HepG2 (cell line): ENCODE data around the gene TLR2. TPM values are rescaled to one million over a fixed set of nuclear protein-coding genes. Genes with fewer than 3 reads are reported as not detected.

Source experiments
- ATAC-seq: fragments of 200-7000 bp; cut with Tn5 transposase; 3 replicates; pipeline ENCODE4 v1.9.1; 2020; ENCODE audit warnings: mild to moderate bottlenecking, moderate library complexity
- BruUV-seq: library from RNA; stranded (reverse); fragments of 400-500 nt; replicated peaks from 2 replicates; lab custom pipeline; 2021; lab: Mats Ljungman, UMichigan
- CTCF ChIA-PET: fragments of 300-600 bp; formaldehyde crosslinking; extraction: SDS; loops from one replicate; lab custom pipeline; 2021; ENCODE audit warnings: low total read pairs, inconsistent platforms, low intra/inter-chr PET ratio; lab: Yijun Ruan, JAX
- POLR2A ChIA-PET: fragments of 350-600 bp; sonication (Branson Sonifier 250); formaldehyde crosslinking; loops from one replicate; lab custom pipeline; 2020; ENCODE audit warnings: antibody characterized with exemption, inconsistent platforms; lab: Yijun Ruan, JAX
- DNase-seq: peaks from one replicate; pipeline ENCODE4 v3.0.0-alpha.2; 2015; ENCODE audit warnings: low spot score
- FAIRE-seq: peaks from 3 replicates; lab custom pipeline; 2011; peaks lifted over from hg19 to GRCh38; lab: Jason Lieb, UNC
- H2AFZ ChIP-seq: one replicate; pipeline ENCODE4 v1.6.1; 2011; ENCODE audit warnings: low read length, inconsistent platforms
- H3K27ac ChIP-seq: fragments of 300-600 bp; 3 replicates; pipeline ENCODE4 v1.8.0; 2011; ENCODE audit warnings: mixed run types, mild to moderate bottlenecking, mixed read lengths, low read length, inconsistent platforms; ENCODE audit not compliant: insufficient read depth; ENCODE audit errors: extremely low read length
- H3K27me3 ChIP-seq, 2 experiments: fragments of 200-600 bp in 1 of 2; 2 replicates in 1 of 2; 3 replicates in 1 of 2; pipeline versions ENCODE4 v1.6.0 to v1.8.0; 2011; ENCODE audit warnings: low read length in 2 of 2, mild to moderate bottlenecking in 2 of 2, moderate library complexity in 2 of 2, inconsistent platforms in 1 of 2; ENCODE audit not compliant: insufficient read depth in 2 of 2, control insufficient read depth in 1 of 2
- H3K36me3 ChIP-seq, 2 experiments: fragments of 200-600 bp in 1 of 2; replicated peaks in 1 of 2; 2 replicates in 1 of 2; 3 replicates in 1 of 2; pipeline versions ENCODE4 v1.5.1 to v1.8.0; 2011; ENCODE audit warnings: low read length in 2 of 2, inconsistent platforms in 1 of 2; ENCODE audit not compliant: insufficient read depth in 2 of 2, control insufficient read depth in 1 of 2
- H3K4me1 ChIP-seq: 2 replicates; pipeline ENCODE4 v1.5.1; 2012; ENCODE audit warnings: low read length, inconsistent platforms; ENCODE audit not compliant: insufficient read depth
- H3K4me2 ChIP-seq: 2 replicates; pipeline ENCODE4 v1.6.0; 2011; ENCODE audit warnings: low read depth, low read length, inconsistent platforms
- H3K4me3 ChIP-seq, 3 experiments: fragments of 200-600 bp in 1 of 3; sonication (generic), shearing (Covaris generic) in 1 of 3; replicated peaks in 1 of 3; 2 replicates each; pipeline ENCODE4 v1.5.1; 2011 to 2016; ENCODE audit warnings: low read length in 3 of 3, inconsistent platforms in 2 of 3, low read depth in 2 of 3, mild to moderate bottlenecking in 2 of 3, control low read depth in 1 of 3, mixed read lengths in 1 of 3; ENCODE audit not compliant: insufficient read depth in 1 of 3
- H3K79me2 ChIP-seq: one replicate; pipeline ENCODE4 v1.6.1; 2011; ENCODE audit warnings: low read length, inconsistent platforms; ENCODE audit not compliant: insufficient read depth
- H3K9ac ChIP-seq: 2 replicates; pipeline ENCODE4 v1.6.0; 2011; ENCODE audit warnings: mild to moderate bottlenecking, low read depth, low read length, inconsistent platforms; ENCODE audit not compliant: insufficient read depth
- H3K9me3 ChIP-seq: 2 replicates; pipeline ENCODE4 v1.5.1; 2012; ENCODE audit warnings: mild to moderate bottlenecking, low read length
- H4K20me1 ChIP-seq: 2 replicates; pipeline ENCODE4 v1.6.0; 2011; ENCODE audit warnings: inconsistent platforms, mild to moderate bottlenecking, low read length, moderate library complexity; ENCODE audit not compliant: insufficient read depth
- BCL3 ChIP-seq: sonication (generic); formaldehyde crosslinking; IDR thresholded peaks from 2 replicates; pipeline ENCODE4 v1.5.1; 2020; ENCODE audit warnings: mild to moderate bottlenecking, missing genetic modification reagents, moderate library complexity
- CBFB ChIP-seq: sonication (generic); formaldehyde crosslinking; IDR thresholded peaks from 2 replicates; pipeline ENCODE4 v1.4.0; 2020; ENCODE audit warnings: missing genetic modification reagents
- GFI1 ChIP-seq: sonication (generic); formaldehyde crosslinking; IDR thresholded peaks from 2 replicates; pipeline ENCODE4 v1.5.0; 2020; ENCODE audit warnings: missing genetic modification reagents, mild to moderate bottlenecking, borderline replicate concordance
- HMGXB3 ChIP-seq: sonication (generic); formaldehyde crosslinking; IDR thresholded peaks from 2 replicates; pipeline ENCODE4 v1.4.0; 2020; ENCODE audit warnings: missing genetic modification reagents, borderline replicate concordance
- KDM4B ChIP-seq: sonication (generic); formaldehyde crosslinking; IDR thresholded peaks from 2 replicates; pipeline ENCODE4 v1.4.0; 2020; ENCODE audit warnings: missing genetic modification reagents
- MXD3 ChIP-seq: IDR thresholded peaks from 2 replicates; pipeline ENCODE4 v1.6.1; 2016; ENCODE audit warnings: mild to moderate bottlenecking, missing biosample characterization, missing genetic modification reagents
- PRDM4 ChIP-seq: sonication (generic); formaldehyde crosslinking; IDR thresholded peaks from 2 replicates; pipeline ENCODE4 v1.9.0; 2021; ENCODE audit warnings: missing genetic modification reagents, borderline replicate concordance
- SOX5 ChIP-seq: IDR thresholded peaks from 2 replicates; pipeline ENCODE4 v1.6.1; 2016; ENCODE audit warnings: borderline replicate concordance
- SYNCRIP ChIP-seq: fragments of 200-400 bp; formaldehyde crosslinking; IDR thresholded peaks from 2 replicates; pipeline ENCODE4 v1.6.1; 2018; ENCODE audit warnings: mild to moderate bottlenecking, low read depth, low read length; ENCODE audit not compliant: insufficient read depth
- YEATS4 ChIP-seq: sonication (generic); formaldehyde crosslinking; IDR thresholded peaks from 2 replicates; pipeline ENCODE4 v1.4.0; 2020; ENCODE audit warnings: missing genetic modification reagents, borderline replicate concordance
- ZNF546 ChIP-seq: sonication (generic); formaldehyde crosslinking; conservative IDR thresholded peaks from 2 replicates; pipeline ENCODE4 v1.8.1; 2023; ENCODE audit warnings: mild to moderate bottlenecking, missing genetic modification reagents
- ZNF562 ChIP-seq: sonication (generic); formaldehyde crosslinking; IDR thresholded peaks from 2 replicates; pipeline ENCODE4 v1.8.0; 2022; ENCODE audit warnings: missing genetic modification reagents, borderline replicate concordance
- ZNF672 ChIP-seq: sonication (generic); formaldehyde crosslinking; IDR thresholded peaks from 2 replicates; pipeline ENCODE4 v1.8.1; 2022; ENCODE audit warnings: missing genetic modification reagents
- ZNF747 ChIP-seq: sonication (generic); formaldehyde crosslinking; IDR thresholded peaks from 2 replicates; pipeline ENCODE4 v1.8.1; 2023; ENCODE audit warnings: missing genetic modification reagents, mild to moderate bottlenecking, borderline replicate concordance
- ZNF784 ChIP-seq: sonication (generic); formaldehyde crosslinking; IDR thresholded peaks from 2 replicates; pipeline ENCODE4 v1.5.1; 2020; ENCODE audit warnings: missing genetic modification reagents, mild to moderate bottlenecking, borderline replicate concordance
- ZSCAN12 ChIP-seq: sonication (generic); formaldehyde crosslinking; IDR thresholded peaks from 2 replicates; pipeline ENCODE4 v1.9.0; 2021; ENCODE audit warnings: mild to moderate bottlenecking, missing genetic modification reagents
- WGBS: methylation state at CpG from one replicate; pipeline ENCODE4 v1.1.6; 2017; ENCODE audit warnings: low lambda C conversion rate; 5-methylcytosine and 5-hydroxymethylcytosine counted together
- in situ Hi-C: cut with HindIII; loops from 2 replicates; pipeline ENCODE4 v1.10.0; 2017; ENCODE audit warnings: low pct_unique_long_range_greater_than_20kb; ENCODE audit not compliant: extremely low pct_ligation_motif_present
- intact Hi-C: fragments of 100-400 bp; cut with micrococcal nuclease; formaldehyde crosslinking; loops from one replicate; pipeline ENCODE4 v1.10.0; 2022; ENCODE audit not compliant: unreplicated experiment
- polyA plus RNA-seq, 8 experiments: library from polyadenylated mRNA; depleted of rRNA in 3 of 8; stranded (reverse) in 7 of 8; unstranded in 1 of 8; fragments of >200 nt; fragmentation: Illumina TruSeq in 4 of 8; extraction: Trizol in 4 of 8; gene quantifications; 2 replicates each; pipeline versions ENCODE4 v1.2.1 to v1.2.3, GENCODE V29; 2011 to 2016; ENCODE audit warnings: low read depth in 4 of 8, missing spikeins in 1 of 8, mixed read lengths in 1 of 8; ENCODE audit not compliant: insufficient read depth in 1 of 8
- total RNA-seq, 5 experiments: library from RNA; depleted of rRNA; stranded (reverse); fragments of >200 nt; fragmentation: Illumina TruSeq; extraction: Trizol; gene quantifications; 2 replicates each; pipeline ENCODE4 v1.2.3, GENCODE V29; 2016; ENCODE audit warnings: low read depth in 1 of 5

The TLR2 gene
- total and polyA plus RNA-seq, 2 of the 13 experiments (the other 11 are each of a cell fraction or from before 2014, with no cell fraction given), result 0.63 to 0.73 TPM

- intact Hi-C loops, result no loop called here
- Histone ChIP-seq H3K27ac (no peak overlapping the region), H3K79me2 (no peaks in the 10 kb centered on the region), H3K9ac (no peak overlapping the region), H4K20me1 (no peaks in the 10 kb centered on the region), H3K4me3 (no peak overlapping the region), H3K4me2 (no peak overlapping the region), H3K4me1 (no peaks in the 10 kb centered on the region), H2AFZ (no peak overlapping the region), H3K27me3 (no peaks in the 10 kb centered on the region), H3K36me3 (no peaks in the 10 kb centered on the region), H3K9me3 (no peaks in the 10 kb centered on the region)
- no peak for ATAC-seq
- no peak for FAIRE-seq
- WGBS, result 7% methylated on average over 1 of the region's 1 CpG
- in situ Hi-C loops, result no loop called here
- DNase-seq, result no peak
- POLR2A ChIA-PET, result no interaction called here
- BruUV-seq, result no TSS peak
- CTCF ChIA-PET, result no interaction called here
- TF ChIP-seq SYNCRIP, result no peak
- TF ChIP-seq ZNF672 (CRISPR knock-in tag), result no peak
- TF ChIP-seq ZSCAN12 (CRISPR knock-in tag), result no peak
- no peak for TF ChIP-seq GFI1 (CRISPR knock-in tag)
- no peak for TF ChIP-seq PRDM4 (CRISPR knock-in tag)
- no peak for TF ChIP-seq CBFB
- TF ChIP-seq YEATS4 (CRISPR knock-in tag), result no peak
- TF ChIP-seq MXD3, result no peak
- no peak for TF ChIP-seq HMGXB3 (CRISPR knock-in tag)
- no peak for TF ChIP-seq ZNF546
- no peak for TF ChIP-seq ZNF747 (CRISPR knock-in tag)
- TF ChIP-seq ZNF784 (CRISPR knock-in tag), result no peak
- no peak for TF ChIP-seq BCL3 (CRISPR knock-in tag)
- TF ChIP-seq SOX5, result no peak
- no peak for TF ChIP-seq KDM4B
- no peak for TF ChIP-seq ZNF562
Measured at GRCh38 chr4:153676984-153677383, 7.1 kb upstream of the TLR2 start.
